Right atrium auricular region (tissue), 2 donors: ENCODE data around the gene INPP4B. TPM values are rescaled to one million over a fixed set of nuclear protein-coding genes. Genes with fewer than 3 reads are reported as not detected.

Source experiments
- DNase-seq: peaks from one replicate; pipeline ENCODE4 v3.0.0-alpha.2; 2019; ENCODE audit warnings: low spot score
- H3K27ac ChIP-seq, 2 donors: fragments of 200-600 bp; sonication (generic); 1 replicate in 1 of 2; 2 replicates in 1 of 2; pipeline ENCODE4 v1.5.1; 2016 to 2019
- H3K27me3 ChIP-seq, 2 donors: fragments of 200-600 bp; sonication (generic); one replicate each; pipeline versions ENCODE4 v1.5.1 to v1.6.0; 2017 to 2019
- H3K36me3 ChIP-seq: fragments of 200-600 bp; sonication (generic); one replicate; pipeline ENCODE4 v1.5.1; 2016
- H3K4me1 ChIP-seq, 2 donors: fragments of 200-600 bp; sonication (generic); one replicate each; pipeline versions ENCODE4 v1.5.1 to v1.6.0; 2017 to 2019
- H3K4me3 ChIP-seq, 2 donors: fragments of 200-600 bp; sonication (generic); 1 replicate in 1 of 2; 2 replicates in 1 of 2; pipeline ENCODE4 v1.5.1; 2017 to 2019; ENCODE audit warnings: mild to moderate bottlenecking in 1 of 2, moderate library complexity in 1 of 2
- H3K9me3 ChIP-seq, 2 donors: fragments of 200-600 bp; sonication (generic); one replicate each; pipeline ENCODE4 v1.5.1; 2019
- CTCF ChIP-seq, 2 donors: fragments of 200-600 bp; sonication (generic); IDR thresholded peaks; one replicate each; pipeline ENCODE4 v1.5.1; 2019; ENCODE audit warnings: antibody characterized with exemption in 2 of 2
- total RNA-seq, 2 donors: library from RNA; depleted of rRNA; stranded (reverse); fragments of >200 nt; gene quantifications; one replicate each; pipeline ENCODE4 v1.1.0, GENCODE V29; 2016

Gene INPP4B
- total RNA-seq, 2 donors from 2014 or later = 14.8 to 15.3 TPM

- Histone ChIP-seq H3K27me3 (no peaks in the 10 kb centered on the region), H3K4me3 (no peak overlapping the region), H3K27ac (no peak overlapping the region), H3K36me3 (no peaks in the 10 kb centered on the region), H3K9me3 (no peaks in the 10 kb centered on the region), H3K4me1 (no peaks in the 10 kb centered on the region)
- no peak for TF ChIP-seq CTCF (IDR thresholded peaks at IDR 0.05)
- no peak for DNase-seq
These were observed 12.3 kb upstream of the INPP4B start for GRCh38 chr4:142858446-142858845.

- TF ChIP-seq CTCF (IDR thresholded peaks at IDR 0.05) = no peak
- no peaks in the 10 kb centered on the region for H3K36me3 ChIP-seq
- H3K27ac ChIP-seq = no peak overlapping the region
- no peaks in the 10 kb centered on the region for H3K4me1 ChIP-seq
- no peaks in the 10 kb centered on the region for H3K27me3 ChIP-seq
- no peak for DNase-seq
- H3K4me3 ChIP-seq = no peak overlapping the region
- H3K9me3 ChIP-seq = no peaks in the 10 kb centered on the region
These were observed 10.5 kb upstream of the INPP4B start for GRCh38 chr4:142856576-142856975.

- no peak for DNase-seq
- Histone ChIP-seq H3K9me3 (no peaks in the 10 kb centered on the region), H3K27ac (no peak overlapping the region), H3K36me3 (no peaks in the 10 kb centered on the region), H3K4me3 (no peak overlapping the region), H3K27me3 (no peaks in the 10 kb centered on the region), H3K4me1 (peaks cover 0 to 17% of the 10 kb centered on the region in 2 donors)
- no peak for TF ChIP-seq CTCF (IDR thresholded peaks at IDR 0.05)
These were observed 4.4 kb upstream of the INPP4B start for GRCh38 chr4:142850478-142850877.

DNA sequence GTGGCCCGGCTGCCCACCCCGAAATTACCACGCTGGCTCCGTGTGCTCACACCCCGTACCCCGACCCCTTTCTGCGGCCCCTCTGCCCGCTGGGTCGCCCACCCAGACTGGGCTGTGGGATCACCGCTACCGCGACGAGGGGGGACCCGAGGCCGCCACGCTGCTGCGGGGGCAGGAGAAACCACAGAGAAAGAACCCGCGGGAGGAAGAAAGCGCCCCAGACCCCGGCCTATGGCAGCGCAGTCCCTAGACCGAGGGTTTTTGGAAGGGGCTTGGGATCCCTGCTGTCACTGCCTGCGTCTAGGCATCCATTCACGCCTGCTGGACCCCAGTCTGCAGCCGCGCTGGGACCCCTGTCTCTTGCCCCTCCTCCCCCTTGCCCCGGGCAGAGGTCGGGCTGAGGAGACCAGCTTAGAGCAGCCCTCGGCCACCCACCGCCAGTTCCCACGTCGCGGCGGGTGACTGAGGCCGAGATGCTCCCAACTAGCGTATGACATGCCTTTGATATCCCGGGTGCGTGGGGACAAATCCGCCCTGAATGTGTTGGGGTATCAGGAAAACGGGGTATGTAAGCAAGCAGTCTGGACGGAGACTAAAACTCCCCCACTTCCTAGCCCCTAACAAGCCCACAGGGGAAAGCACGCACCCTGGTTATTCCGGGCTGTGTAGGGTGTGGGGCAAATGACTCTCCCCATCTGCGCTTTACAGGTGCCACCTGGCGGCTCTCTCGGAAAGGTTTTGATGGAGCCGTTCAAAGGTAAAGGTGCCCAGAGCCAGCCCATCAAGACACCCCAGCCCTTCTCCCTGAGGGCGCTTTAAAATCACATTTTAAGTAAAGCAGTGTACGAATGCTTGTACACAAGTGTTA is 862 bp upstream of the INPP4B start:
- Histone ChIP-seq H3K27ac (peak overlapping the region; percentile 84), H3K36me3 (no peaks in the 10 kb centered on the region), H3K4me3 (peak overlapping the region; percentile 52 to 63), H3K27me3 (no peaks in the 10 kb centered on the region), H3K4me1 (peaks cover 0 to 23% of the 10 kb centered on the region in 2 donors), H3K9me3 (no peaks in the 10 kb centered on the region)
- DNase-seq = no peak
- peak; percentile 24 to 56 for TF ChIP-seq CTCF (IDR thresholded peaks at IDR 0.05)

- no peak for TF ChIP-seq CTCF (IDR thresholded peaks at IDR 0.05)
- H3K4me1 ChIP-seq = peaks cover 0 to 23% of the 10 kb centered on the region in 2 donors
- H3K4me3 ChIP-seq = peak overlapping the region; percentile 52 to 63
- peak overlapping the region; percentile 84 for H3K27ac ChIP-seq
- DNase-seq = no peak
- no peaks in the 10 kb centered on the region for H3K36me3 ChIP-seq
- no peaks in the 10 kb centered on the region for H3K27me3 ChIP-seq
- no peaks in the 10 kb centered on the region for H3K9me3 ChIP-seq
These were observed 601 bp downstream of the INPP4B start for GRCh38 chr4:142845293-142846107.
